Activated CD4-positive, alpha-beta T cell treated with anti-CD3 and anti-CD28 coated beads for 1 hour (primary cell): ENCODE results near the gene NRCAM.

ENCODE experiments used
- DNase-seq: peaks from one replicate; pipeline ENCODE4 v3.0.0-alpha.2; 2020

Gene NRCAM

DNA sequence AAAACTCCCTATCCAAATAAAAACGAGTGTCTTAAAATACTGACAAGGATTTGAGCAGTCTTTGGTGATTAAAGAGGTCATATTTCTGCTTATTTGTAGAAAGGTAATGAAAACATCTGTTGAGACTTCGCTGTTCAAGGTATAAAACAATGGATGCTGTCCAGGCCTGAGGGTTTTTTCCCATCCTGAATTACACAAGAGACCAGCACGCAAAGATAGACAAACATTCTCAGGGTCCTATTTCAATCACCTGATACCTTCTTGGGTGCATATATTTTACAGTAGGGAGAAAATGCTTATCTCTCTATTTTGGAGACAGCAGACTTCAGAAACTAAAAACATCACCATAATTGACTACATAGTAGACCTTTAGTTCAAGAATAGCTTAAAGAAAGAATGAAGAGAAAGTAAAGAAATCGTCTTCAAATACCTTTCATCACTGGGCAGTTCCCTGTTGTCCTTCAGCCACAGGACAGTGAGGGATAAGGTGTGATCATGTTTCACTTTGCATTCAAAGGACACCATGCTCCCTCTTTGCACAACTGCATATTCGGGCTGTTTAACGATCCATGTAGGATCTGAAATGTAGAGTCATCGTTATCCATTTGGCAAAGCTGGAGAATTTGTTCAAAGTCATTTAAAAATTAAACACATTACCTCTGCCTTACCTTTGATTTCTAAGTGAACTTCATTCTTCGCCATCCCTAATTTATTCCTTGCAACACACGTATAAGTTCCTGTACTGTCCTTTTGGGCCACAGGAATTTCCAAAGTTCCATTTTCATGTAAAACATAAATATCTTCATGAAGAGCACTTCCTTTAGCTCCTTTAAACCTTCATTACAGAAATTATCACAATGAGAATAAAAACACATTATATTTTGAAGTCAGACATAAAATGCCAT, 262.4 kb downstream of the NRCAM start:
- DNase-seq, result no peak

DNA sequence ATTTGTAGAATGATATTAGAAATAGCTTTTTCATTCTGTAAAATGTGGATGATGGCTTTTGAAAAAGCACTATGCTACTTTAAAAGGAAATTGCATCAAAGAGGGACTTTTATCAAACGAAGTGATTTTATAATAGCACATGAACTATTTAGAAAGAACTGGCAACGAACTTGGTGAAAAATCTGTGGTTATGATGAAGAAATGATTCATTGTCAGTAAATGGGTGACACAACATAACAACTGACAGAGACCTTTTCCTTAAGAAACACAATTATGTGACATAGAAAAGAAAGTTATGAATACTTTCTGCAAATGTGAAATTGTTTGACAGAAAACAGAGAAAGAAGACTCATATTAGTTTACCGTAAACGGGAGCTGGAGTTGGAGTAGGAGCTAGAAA, 265.3 kb downstream of the NRCAM start:
- no peak for DNase-seq

- no peak for DNase-seq
These were observed 266.4 kb downstream of the NRCAM start for GRCh38 chr7:108189733-108190388.

DNA sequence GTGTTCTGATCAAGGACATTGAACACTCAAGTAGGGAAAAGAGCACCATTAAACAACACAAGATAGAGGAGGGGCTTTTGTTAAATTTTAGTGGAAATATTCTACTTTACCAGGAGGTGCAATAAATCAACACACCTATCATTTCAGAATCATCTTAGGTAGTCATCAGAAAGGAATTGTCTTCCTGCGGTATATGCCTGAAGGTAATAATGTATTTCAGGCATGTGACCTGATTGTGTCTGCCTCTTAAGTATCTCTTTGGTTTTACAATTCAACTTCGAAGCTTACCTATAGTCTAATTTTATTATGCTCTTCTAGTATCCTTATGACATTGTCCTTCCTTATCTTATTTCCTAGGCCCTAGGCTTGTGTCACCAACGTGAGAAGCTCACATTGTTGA, 267.5 kb downstream of the NRCAM start:
- DNase-seq, result no peak

DNA sequence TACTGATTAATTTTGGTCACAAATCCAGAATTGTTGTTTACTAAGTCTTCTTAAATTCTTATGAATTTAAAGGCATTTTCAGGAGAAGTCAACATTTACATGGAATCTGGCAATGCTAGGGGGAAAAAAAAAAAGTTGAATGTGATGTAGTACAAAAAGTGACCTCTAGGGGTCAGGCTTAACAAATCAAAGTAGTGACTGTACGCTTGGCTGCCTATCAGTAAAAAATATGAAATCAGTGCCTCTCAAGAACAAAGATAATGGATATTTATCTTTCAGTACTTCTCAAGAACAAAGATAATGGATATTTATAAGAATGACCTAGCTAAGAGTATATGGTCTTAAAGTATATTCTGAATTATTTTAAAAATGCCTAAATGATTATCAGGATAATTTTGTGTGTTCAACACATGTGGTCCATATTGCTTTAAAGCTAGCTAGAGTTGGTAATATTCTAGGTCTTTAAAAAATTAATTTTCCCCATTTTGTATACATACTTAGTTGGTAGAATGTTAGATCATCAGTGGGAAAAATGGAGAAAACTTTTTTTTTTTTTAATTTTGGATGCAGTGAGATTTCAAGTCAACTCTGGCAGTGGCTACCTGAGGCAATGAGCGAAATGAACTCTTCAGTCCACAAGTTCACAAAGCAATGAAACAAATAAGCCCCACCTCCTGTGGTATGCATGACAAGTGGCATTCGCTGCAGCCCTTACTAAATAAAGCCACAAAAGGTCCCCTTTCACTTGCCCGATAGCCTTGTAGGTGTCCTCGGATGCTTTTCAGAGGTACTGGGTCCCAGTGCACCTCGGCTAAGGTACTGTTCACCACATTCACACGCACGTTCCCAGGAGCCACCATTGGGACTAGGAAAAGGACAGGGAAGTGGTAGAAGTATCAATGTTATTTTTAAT, 274.9 kb downstream of the NRCAM start:
- DNase-seq, result no peak

DNA sequence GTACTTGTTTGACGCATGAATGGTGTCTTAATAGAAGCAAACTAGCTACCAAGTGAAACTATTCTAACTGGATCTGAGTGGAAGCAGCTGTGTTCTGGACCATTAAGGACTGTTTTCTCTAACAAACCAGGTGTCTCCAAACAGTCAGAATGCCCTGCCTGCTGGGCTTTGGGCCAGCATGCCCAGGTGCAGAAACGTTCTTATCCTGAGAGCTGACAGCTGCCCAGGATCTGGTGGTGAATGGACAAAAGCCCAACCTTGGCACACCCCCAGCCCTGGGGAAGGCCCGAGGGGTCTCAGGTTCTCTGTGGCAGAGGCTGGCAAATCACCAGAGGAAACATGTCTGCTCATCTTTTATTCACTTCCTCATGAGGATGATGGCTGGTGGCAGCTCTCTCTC, 277.8 kb downstream of the NRCAM start:
- no peak for DNase-seq

- DNase-seq, result no peak
These were observed 285.1 kb downstream of the NRCAM start for GRCh38 chr7:108171164-108171563.

GRCh38 chr7:108170251-108170650, 286.0 kb downstream of the NRCAM start:
- no peak for DNase-seq

DNA sequence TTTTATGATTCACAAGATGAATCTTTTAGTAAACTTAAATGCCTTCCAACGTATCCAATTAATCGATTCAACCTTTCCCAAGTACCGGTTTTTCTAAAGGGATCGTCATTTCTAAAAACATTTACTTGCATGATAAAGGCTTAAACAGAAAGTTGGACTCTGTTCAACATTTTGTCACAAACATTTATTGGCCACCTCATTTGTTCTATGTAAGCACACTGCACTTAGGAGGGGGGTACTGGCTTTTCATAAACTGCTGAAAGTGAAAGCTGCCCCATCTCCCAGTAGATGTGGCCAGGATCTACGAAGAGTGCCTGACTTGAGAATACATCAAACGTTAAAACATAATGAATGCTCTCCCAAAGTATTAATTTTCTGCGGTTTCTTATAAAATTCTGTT, 288.8 kb downstream of the NRCAM start:
- DNase-seq, result no peak

GRCh38 chr7:108166687-108167086, 289.5 kb downstream of the NRCAM start:
- no peak for DNase-seq

DNA sequence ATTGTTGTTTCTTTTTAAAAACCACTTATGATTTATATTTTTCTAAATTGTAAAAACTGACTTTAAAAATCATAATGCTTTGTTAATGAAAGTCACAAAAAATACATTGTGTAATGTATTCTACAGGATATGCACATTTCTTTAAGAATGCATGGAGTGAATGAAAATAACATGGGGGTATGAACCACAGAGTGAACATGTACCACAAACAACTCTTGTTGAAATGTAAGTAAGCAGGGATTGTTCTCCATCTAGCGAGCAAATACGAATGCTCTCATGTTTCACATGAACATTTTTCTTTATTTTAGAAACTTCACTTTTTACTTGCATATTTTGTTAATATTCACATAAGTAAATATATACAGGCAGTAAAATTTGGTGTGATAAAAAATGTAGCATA, 290.5 kb downstream of the NRCAM start:
- DNase-seq, result no peak

DNA sequence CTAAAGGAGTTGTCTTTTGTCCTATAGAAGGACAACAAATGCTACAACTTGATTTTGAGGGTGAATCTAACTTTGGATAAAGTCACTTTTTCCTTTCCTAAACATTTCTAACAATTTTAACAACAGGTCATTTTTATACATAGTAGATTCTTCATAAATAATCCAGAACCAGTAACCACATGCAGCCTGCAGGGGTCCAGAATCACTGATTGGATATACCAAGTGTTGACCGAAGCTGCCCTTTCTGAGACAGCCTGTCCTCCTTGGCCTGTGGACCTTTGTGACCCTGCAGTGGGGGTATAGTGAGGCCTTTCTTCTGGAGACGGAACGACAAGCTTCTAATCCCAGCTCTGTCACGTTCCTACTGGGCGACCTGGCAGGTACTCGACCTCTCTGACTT, 291.3 kb downstream of the NRCAM start:
- DNase-seq, result no peak

- no peak for DNase-seq
These were observed 291.9 kb downstream of the NRCAM start for GRCh38 chr7:108164342-108164741.

- no peak for DNase-seq
These were observed 297.5 kb downstream of the NRCAM start for GRCh38 chr7:108158776-108159175.

- DNase-seq, result no peak
These were observed 298.5 kb downstream of the NRCAM start for GRCh38 chr7:108157606-108158335.

DNA sequence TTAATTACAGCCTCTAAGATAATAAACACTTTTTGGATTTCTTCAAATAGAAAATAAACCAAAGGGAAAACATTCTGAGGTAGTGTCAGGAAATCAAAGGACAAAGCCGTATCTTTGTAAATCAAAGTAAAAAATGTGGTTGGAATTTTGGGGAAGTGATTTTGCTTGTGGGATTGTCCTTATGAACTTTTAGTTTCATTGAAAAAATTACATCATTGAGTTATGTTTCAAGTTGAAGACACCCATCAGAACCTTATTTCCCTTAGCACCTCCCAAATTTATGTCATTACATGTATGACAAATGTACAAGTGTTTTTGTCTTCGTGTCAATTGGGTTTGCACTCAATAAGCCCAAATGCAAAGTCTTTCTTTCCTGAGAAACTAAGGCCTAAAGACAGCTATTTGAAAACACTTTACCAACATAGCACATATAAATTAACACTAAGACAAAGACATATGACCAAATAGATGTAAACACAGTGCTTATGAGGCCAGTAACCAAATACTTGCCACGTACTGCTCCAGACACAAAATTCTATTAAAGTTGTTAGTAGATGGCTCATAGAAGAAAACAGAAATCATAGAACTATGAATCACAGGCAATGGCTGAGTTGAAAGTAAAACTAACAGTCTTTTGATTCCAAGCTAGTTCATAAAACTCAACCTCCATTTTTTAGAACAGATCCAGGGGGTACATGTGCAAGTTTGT, 299.2 kb downstream of the NRCAM start:
- DNase-seq, result no peak

- DNase-seq, result no peak
These were observed 304.0 kb downstream of the NRCAM start for GRCh38 chr7:108152198-108152597.

DNA sequence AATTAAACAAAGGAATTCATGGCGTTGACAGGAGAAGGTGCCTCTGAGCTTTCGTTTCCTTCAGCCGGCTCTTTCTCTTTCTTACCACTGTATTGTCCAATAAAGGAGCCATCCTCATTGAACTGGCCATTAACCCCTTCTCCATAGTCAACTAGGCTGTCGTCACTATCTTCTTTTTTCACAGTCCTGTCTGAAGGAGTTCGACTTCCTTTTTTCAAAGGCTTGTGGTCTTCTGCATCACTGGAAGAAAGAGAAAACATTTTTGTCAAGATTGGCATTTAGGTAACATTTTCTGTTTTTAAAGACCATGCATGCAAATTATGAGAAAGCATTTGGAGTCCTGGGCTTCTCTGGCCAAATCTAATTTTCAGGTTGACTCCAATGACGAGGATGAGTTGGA, 306.3 kb downstream of the NRCAM start:
- DNase-seq, result no peak

DNA sequence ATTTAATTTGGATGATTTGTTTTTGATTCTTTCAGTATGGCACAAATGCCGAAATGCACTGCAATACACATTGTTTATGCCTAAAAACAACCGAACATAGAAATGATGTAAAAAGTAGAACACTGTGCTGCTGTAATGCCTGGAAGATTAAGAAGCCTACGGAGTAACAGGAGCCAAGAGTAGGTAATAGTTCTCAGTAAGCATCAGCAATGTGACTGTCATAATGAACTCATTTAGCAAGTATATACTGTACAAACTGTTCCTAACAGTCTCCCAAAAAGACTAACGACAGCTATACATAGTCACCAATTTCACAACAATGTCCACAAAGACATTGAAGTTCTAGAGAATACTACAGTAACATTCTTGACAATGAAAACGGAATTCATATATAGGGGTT, 307.1 kb downstream of the NRCAM start:
- DNase-seq, result no peak

GRCh38 chr7:108147031-108147563, 309.1 kb downstream of the NRCAM start:
- no peak for DNase-seq

- no peak for DNase-seq
These were observed 310.0 kb downstream of the NRCAM start for GRCh38 chr7:108146070-108146842.
